Stimulated activated CD4-positive, alpha-beta T cell treated with anti-CD3 and anti-CD28 coated beads, TNF-alpha, amount 100 ng/mL, for 24 hours (primary cell): ENCODE results near the gene ARL15.
"Not testable (repeated sequence)": the region's sequence is repeated elsewhere in the genome, so short reads cannot be mapped to it uniquely, and the experiment has no call there.

ENCODE experiments used
- DNase-seq, 3 experiments: peaks; one replicate each; pipeline ENCODE4 v3.0.0-alpha.2; 2020; ENCODE audit warnings: low read depth in 3 of 3

Gene ARL15

GRCh38 chr5:53900677-53901076 is 409.7 kb downstream of the ARL15 start:
- DNase-seq: no peak

DNA sequence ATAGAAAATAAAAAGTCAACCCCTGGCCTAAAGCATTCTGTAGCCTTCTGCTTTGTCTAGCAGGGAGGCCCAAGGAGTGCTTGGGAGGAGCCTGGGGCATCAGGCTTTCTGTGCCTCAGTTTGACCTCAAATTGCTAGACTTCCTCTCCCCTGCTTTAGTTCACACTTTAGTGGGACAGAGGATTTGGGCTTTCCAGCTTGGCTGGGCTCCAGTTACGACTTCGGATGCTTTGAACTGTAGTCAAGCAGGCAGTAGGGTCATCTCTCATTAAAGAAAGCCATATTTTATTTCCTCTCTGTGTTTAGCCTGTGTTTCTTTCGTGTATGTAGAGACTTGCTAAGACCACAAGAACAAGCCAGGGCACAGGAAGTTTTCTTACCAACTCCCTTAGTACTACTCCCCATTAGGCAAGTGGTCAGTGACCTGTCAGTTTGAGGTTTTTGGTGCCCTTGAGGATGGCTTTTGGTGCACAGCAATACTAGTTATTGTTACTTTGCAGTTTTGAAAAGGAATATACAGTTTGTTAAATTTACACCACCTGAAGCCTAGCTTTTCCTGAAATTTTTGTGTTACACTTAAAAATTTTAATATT is 415.2 kb downstream of the ARL15 start:
- DNase-seq: no peak

DNA sequence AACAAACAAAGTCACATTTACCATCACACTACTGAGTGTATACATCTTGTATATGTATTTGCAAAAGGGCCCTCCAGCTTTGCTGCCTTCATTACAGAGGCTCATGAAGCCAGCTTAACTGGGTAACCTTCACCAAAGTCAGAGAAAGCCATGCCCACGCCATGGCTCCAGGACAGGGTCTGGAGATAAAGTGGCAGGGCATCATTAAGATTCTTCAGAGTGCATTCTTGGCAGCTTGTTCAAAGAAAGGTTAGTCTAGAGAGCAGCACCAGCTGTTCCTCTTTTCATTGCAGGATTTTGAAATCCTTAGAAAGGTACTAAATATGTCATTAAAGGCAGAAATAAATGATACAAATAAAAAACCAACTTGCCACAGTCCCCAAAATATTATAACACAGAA is 416.7 kb downstream of the ARL15 start:
- DNase-seq: no peak

- no peak for DNase-seq
Observed at GRCh38 chr5:53892224-53892623, 418.1 kb downstream of the ARL15 start.

DNA sequence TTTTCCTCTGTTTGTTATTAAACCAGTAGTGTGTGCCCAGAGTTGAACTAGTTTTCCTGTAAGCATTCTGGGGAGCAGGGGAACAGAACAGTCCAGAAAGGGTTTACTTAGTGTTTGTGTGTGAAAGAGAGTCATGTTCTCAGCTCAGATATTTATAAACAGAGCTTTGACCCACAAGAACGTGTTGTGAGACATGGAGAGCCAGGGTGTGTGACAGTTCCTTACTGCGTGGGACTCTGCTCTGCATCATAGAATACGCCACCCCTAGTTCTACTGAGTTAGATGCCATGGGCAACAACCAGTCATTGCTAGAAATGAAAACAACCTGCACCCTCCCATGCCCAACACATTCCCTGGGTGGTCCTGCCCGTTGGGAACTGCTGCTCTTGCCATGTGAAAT is 419.2 kb downstream of the ARL15 start:
- no peak for DNase-seq

GRCh38 chr5:53890490-53890889 is 419.9 kb downstream of the ARL15 start:
- no peak for DNase-seq

GRCh38 chr5:53884844-53885243 is 425.5 kb downstream of the ARL15 start:
- DNase-seq: no peak

DNA sequence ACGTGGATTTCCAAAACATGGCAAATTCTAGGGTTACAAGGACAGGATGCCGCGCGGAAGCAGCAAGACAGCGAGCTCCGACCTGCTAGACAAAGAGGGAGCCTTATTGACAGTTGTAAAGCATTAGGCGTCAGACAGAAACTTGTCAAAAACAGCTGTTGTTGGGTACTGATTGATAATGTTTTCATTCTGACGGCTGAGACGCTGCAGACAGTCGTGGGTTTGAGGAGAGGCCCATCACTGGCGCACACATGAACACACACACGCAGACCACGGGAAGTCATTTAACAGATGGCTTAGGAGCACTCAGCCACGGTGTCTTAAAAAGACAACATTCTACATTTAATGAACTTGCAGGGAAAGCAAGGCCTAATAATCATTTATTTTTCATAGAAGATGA is 426.0 kb downstream of the ARL15 start:
- no peak for DNase-seq

- DNase-seq: no peak
Observed at GRCh38 chr5:53882676-53883031, 427.7 kb downstream of the ARL15 start.

- no peak for DNase-seq
Observed at GRCh38 chr5:53882006-53882675, 428.2 kb downstream of the ARL15 start.

- no peak for DNase-seq
Observed at GRCh38 chr5:53879708-53880323, 430.6 kb downstream of the ARL15 start.

DNA sequence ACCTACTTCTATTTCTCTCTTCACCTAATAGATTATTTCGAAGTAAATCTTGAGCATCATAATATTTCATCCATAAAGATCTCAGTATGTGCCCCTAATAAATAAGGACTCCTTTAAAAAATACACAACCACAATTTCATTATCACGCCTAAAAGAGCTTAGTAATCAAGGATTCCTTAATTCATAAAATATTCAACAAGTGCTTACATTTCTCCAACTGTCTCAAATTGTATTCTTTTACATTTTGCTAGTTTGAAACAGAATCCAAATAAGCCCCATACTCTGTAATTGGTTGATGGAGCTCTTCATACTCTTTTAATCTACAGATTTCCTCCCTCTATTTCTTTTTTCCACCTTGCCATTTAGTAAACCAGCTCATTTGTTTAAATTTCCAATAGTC is 432.4 kb downstream of the ARL15 start:
- no peak for DNase-seq

DNA sequence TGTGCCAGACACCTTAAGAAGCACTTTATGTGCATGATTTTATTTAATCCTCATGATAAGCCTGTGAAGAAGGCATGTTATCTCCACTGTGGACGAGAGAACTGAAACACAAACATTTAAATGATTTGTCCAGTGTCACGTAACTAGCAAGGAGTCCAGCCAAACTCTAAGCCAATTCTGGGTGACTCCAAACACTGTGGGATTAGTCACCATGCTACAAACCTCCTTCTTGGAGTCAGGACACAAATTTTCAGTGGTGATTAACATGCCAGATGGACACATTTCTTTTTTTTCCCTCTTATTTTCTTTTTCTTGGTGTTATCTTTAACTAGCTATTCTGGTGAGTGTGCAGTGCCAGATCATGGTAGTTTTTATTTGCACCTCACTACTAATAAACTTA is 433.1 kb downstream of the ARL15 start:
- DNase-seq: no peak

GRCh38 chr5:53874409-53874808 is 436.0 kb downstream of the ARL15 start:
- no peak for DNase-seq

GRCh38 chr5:53873235-53873634 is 437.1 kb downstream of the ARL15 start:
- DNase-seq: no peak

DNA sequence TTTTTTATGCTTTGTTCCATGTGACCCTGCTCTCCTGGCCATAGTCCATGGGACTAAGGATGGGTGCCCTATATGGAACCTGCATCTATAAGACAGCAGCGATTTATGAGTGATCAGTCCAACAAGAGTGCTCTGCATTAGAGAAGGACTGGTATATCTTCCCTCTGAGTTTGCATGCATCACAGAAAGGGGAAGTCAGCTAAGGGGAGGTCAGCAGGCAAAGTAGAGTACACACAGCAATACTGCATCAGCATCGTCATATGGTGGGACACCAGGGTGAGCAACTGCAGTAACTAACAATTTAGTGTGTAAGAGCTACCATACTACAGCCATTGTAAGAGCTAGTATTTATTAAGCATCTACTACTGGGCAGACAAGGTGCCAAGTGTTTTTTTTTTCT is 438.6 kb downstream of the ARL15 start:
- DNase-seq: no peak

- DNase-seq: no peak
Observed at GRCh38 chr5:53871050-53871449, 439.3 kb downstream of the ARL15 start.

DNA sequence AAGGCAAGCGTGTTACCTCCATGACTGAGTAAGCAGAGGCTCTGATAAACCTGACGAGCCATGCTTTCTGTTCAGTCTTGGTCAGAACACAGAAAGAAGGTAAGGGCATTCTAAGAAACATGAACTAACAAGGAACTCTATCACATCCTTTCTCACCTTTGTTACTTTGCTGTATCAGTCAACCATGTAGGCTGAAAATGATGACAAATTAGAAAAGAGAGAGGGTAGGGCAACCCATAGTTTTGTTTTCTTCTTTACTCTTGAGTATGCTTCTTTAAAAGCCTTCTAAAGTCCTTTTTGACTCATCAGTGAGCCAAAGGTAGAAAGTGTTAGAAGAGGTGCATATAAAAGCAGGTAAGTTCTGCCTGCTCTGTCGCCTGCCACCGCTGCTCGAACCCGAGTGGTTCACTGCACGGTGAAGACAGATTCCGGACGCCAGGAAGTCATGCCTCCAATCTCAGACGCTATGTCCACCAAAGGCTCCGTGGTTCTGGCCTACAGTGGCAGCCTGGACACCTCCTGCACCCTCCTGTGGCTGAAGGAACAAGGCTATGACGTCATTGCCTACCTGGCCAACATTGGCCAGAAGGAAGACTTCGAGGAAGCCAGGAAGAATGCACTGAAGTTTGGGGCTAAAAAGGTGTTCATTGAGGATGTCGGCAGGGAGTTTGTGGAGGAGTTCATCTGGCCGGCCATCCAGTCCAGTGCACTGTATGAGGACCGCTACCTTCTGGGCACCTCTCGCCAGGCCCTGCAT is 451.5 kb downstream of the ARL15 start:
- DNase-seq: no peak

GRCh38 chr5:53856506-53856905 is 453.9 kb downstream of the ARL15 start:
- no peak for DNase-seq

DNA sequence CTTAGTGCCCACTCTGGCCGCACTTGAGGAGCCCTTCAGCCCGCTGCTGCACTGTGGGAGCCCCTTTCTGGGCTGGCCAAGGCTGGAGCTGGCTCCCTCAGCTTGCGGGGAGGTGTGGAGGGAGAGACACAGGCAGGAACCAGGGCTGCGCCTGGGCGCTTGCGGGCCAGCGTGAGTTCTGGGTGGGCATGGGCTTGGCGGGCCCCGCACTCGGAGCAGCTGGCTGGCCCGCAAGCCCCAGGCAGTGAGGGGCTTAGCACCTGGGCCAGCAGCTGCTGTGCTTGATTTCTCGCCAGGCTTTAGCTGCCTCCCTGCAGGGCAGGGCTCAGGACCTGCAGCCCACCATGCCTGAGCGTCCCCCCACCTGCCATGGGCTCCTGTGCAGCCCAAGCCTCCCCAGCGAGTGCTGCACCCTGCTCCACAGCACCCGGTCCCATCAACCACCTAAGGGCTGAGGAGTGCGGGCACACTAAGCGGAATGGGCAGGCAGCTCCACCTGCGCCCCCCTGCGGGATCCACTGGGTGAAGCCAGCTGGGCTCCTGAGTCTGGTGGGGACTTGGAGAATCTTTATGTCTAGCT is 473.4 kb downstream of the ARL15 start:
- not testable (repeated sequence) for DNase-seq

DNA sequence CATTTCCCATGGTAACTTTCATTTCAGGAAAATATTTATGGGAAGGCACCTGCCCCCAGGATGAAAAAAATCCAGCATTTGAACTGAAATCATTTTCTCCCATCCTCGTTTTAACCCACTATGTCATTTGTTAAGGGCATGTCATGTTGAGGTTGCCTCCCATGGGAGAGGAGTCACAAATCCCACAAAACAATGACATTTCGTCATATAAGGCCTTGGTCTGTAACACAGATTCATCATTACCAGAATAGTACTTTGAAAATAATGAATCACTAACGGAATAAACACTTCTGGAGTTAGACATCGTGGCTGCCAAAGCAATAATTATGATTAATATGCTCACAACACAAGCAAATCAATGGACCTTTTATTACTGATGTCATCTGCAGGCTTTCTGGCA is 475.9 kb downstream of the ARL15 start:
- DNase-seq: no peak
